ENCODE data around the gene UGT1A7.

The UGT1A7 gene

DNA sequence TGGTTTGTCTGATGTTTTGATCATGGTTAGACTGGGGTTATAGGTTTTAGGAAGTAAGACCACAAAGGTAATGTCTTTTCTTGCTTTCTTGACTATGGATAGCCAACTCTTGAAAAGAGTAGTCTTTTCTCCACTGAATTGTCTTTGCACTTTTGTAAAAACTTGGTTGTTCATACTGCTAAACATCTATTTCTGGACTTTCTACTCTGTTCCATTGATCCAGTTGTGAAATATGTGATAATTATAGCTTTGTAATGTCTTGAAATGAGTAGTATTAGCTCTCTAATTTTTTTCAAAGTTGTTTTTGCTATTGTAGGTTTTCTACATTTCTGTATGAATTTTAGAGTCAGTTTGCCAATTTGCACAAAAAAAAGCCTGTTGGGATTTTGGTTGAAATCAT lies 23.1 kb upstream of the UGT1A7 start:
- Histone ChIP-seq H3K4me2 (ENCODE audit: low read depth, low read length, poor library complexity, severe bottlenecking) (no peak overlapping the region), H3K9me2 (replicated peaks; ENCODE audit: insufficient read depth, low read length) (no peaks in the 10 kb centered on the region), H3K27ac (ENCODE audit: low read depth, low read length) (no peak overlapping the region), H3K27me3 (ENCODE audit: low read length) (no peaks in the 10 kb centered on the region), H3K4me3 (ENCODE audit: insufficient read depth, low read length, poor library complexity, severe bottlenecking) (no peak overlapping the region), H2AFZ (ENCODE audit: low read depth, low read length, severe bottlenecking) (no peak overlapping the region), H4K20me1 (ENCODE audit: low read depth, low read length) (no peaks in the 10 kb centered on the region), H3K79me2 (ENCODE audit: insufficient read depth, low read length) (no peaks in the 10 kb centered on the region), H3F3A (ENCODE audit: insufficient read depth) (no peaks in the 10 kb centered on the region), H3K9ac (ENCODE audit: low read length) (no peak overlapping the region), H3K9me3 (ENCODE audit: insufficient read depth, low read length) (no peaks in the 10 kb centered on the region), H3K36me3 (ENCODE audit: low read length) (no peaks in the 10 kb centered on the region)
- no peak for TF ChIP-seq EZH2phosphoT487 (conservative IDR thresholded peaks at IDR 0.05; ENCODE audit: low read length)
- TF ChIP-seq, protein P1, sequence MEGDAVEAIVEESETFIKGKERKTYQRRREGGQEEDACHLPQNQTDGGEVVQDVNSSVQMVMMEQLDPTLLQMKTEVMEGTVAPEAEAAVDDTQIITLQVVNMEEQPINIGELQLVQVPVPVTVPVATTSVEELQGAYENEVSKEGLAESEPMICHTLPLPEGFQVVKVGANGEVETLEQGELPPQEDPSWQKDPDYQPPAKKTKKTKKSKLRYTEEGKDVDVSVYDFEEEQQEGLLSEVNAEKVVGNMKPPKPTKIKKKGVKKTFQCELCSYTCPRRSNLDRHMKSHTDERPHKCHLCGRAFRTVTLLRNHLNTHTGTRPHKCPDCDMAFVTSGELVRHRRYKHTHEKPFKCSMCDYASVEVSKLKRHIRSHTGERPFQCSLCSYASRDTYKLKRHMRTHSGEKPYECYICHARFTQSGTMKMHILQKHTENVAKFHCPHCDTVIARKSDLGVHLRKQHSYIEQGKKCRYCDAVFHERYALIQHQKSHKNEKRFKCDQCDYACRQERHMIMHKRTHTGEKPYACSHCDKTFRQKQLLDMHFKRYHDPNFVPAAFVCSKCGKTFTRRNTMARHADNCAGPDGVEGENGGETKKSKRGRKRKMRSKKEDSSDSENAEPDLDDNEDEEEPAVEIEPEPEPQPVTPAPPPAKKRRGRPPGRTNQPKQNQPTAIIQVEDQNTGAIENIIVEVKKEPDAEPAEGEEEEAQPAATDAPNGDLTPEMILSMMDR (IDR thresholded peaks at IDR 0.05; ENCODE audit: insufficient read depth, low read length, poor library complexity, severe bottlenecking), result no peak

DNA sequence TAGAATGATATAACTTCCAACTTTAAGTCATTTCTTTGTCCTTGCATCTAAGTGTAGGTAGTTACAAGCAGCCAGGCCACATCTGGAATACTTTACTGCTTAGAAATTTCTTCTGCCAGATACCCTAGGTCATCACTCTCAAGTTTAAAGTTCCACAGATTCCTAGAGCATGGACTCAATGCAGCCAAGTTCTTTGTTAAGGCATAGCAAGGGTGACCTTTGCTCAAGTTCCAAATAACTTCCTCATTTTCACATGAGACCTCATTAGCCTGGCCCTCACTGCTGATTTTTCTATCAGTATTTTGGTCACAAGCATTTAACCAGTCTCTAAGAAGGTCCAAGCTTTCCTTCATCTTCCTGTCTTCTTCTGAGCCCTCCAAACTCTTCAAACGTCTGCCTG lies 17.8 kb upstream of the UGT1A7 start:
- Histone ChIP-seq H4K20me1 (ENCODE audit: low read depth, low read length) (no peaks in the 10 kb centered on the region), H3K9me3 (ENCODE audit: insufficient read depth, low read length) (no peaks in the 10 kb centered on the region), H3K36me3 (ENCODE audit: low read length) (no peaks in the 10 kb centered on the region), H3K79me2 (ENCODE audit: insufficient read depth, low read length) (no peaks in the 10 kb centered on the region), H2AFZ (ENCODE audit: low read depth, low read length, severe bottlenecking) (no peak overlapping the region), H3F3A (ENCODE audit: insufficient read depth) (no peaks in the 10 kb centered on the region), H3K4me2 (ENCODE audit: low read depth, low read length, poor library complexity, severe bottlenecking) (no peak overlapping the region), H3K4me3 (ENCODE audit: insufficient read depth, low read length, poor library complexity, severe bottlenecking) (no peak overlapping the region), H3K9ac (ENCODE audit: low read length) (no peak overlapping the region), H3K27me3 (ENCODE audit: low read length) (no peaks in the 10 kb centered on the region), H3K9me2 (replicated peaks; ENCODE audit: insufficient read depth, low read length) (no peaks in the 10 kb centered on the region), H3K27ac (ENCODE audit: low read depth, low read length) (no peak overlapping the region)
- TF ChIP-seq, protein P1 (IDR thresholded peaks at IDR 0.05; ENCODE audit: insufficient read depth, low read length, poor library complexity, severe bottlenecking), result no peak
- TF ChIP-seq EZH2phosphoT487 (conservative IDR thresholded peaks at IDR 0.05; ENCODE audit: low read length), result no peak

DNA sequence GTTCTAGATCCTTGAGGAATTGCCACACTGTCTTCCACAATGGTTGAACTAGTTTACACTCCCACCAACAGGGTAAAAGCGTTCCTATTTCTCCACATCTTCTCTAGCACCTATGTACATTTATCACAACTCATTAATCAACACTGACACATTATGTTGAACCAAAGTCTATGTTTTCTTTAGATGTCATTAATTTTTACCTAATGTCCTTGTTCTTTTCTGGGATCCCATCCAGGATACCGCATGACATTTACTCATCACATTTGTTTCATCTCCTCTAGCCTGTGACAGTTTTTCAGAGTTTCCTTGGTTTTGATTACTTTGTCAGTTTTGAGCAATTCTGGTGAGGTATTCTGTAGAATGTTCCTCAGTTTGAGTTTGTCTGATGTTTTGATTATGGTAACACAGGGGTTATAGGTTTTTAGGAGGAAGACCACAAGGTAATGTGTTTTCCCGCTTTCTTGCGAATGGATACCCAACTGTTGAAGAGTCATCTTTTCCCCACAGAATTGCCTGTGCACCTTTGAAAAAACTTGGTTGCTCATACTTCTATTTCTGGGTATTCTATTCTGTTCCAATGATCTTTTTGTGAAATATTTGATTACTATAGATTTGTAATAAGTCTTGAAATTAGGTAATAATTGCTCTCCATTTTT lies 13.0 kb upstream of the UGT1A7 start:
- Histone ChIP-seq H3K9me3 (ENCODE audit: insufficient read depth, low read length) (no peaks in the 10 kb centered on the region), H3K27me3 (ENCODE audit: low read length) (no peaks in the 10 kb centered on the region), H3K9ac (ENCODE audit: low read length) (no peak overlapping the region), H3F3A (ENCODE audit: insufficient read depth) (no peaks in the 10 kb centered on the region), H3K4me3 (ENCODE audit: insufficient read depth, low read length, poor library complexity, severe bottlenecking) (no peak overlapping the region), H4K20me1 (ENCODE audit: low read depth, low read length) (no peaks in the 10 kb centered on the region), H3K79me2 (ENCODE audit: insufficient read depth, low read length) (no peaks in the 10 kb centered on the region), H3K36me3 (ENCODE audit: low read length) (no peaks in the 10 kb centered on the region), H3K9me2 (replicated peaks; ENCODE audit: insufficient read depth, low read length) (no peaks in the 10 kb centered on the region), H3K27ac (ENCODE audit: low read depth, low read length) (no peak overlapping the region), H2AFZ (ENCODE audit: low read depth, low read length, severe bottlenecking) (no peak overlapping the region), H3K4me2 (ENCODE audit: low read depth, low read length, poor library complexity, severe bottlenecking) (no peak overlapping the region)
- TF ChIP-seq, protein P1 (IDR thresholded peaks at IDR 0.05; ENCODE audit: insufficient read depth, low read length, poor library complexity, severe bottlenecking), result no peak
- TF ChIP-seq EZH2phosphoT487 (conservative IDR thresholded peaks at IDR 0.05; ENCODE audit: low read length), result no peak
